HG02588 (cell line): ENCODE results near the gene EFNA3.
"Not testable (repeated sequence)": the region's sequence is repeated elsewhere in the genome, so short reads cannot be mapped to it uniquely, and the experiment has no call there.

ENCODE experiments used
- ATAC-seq: cut with Tn5 transposase; IDR thresholded peaks from one replicate; pipeline ENCODE4 v1.9.1; 2021; ENCODE audit warnings: mild to moderate bottlenecking, moderate library complexity; ENCODE audit not compliant: unreplicated experiment

The EFNA3 gene

GRCh38 chr1:155108296-155108695 is 29.7 kb downstream of the EFNA3 start:
- no peak for ATAC-seq

DNA sequence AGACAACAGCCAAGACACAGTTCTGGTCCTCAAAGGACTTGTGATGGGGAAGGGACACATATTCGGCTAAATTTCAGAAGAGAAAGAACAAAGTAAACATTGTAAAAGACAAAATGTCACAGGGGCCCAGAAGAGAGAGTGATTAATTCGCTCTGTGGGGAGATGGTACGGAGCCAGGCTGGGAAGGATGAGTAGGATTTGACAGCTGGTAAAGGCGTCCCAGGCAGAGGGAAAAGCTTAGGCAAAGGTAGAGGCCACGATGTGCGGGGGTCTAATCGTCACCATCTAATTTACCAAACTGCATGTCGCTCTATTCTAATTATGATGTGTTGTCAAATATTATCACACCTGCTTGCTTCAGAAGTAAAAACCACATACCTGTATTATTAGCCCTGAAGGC is 31.7 kb downstream of the EFNA3 start:
- ATAC-seq: no peak

DNA sequence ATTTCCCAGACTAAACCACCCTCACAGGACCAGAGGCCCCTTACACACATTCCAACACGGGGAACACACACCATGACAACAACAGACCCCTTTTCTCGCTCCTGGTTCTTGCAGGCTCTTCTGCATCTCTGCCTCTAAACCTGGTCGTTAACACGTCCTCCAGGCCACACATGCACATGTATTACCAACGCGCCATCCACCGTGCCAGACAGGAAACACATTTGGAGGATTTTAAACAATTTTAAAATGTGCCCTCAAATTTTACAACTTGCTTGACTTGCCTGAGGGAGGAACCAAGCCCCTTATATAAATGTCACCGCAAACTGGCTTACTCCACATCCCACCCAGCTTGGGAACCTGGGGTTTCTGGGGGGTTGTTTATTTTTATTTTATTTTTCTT is 32.2 kb downstream of the EFNA3 start:
- no peak for ATAC-seq

DNA sequence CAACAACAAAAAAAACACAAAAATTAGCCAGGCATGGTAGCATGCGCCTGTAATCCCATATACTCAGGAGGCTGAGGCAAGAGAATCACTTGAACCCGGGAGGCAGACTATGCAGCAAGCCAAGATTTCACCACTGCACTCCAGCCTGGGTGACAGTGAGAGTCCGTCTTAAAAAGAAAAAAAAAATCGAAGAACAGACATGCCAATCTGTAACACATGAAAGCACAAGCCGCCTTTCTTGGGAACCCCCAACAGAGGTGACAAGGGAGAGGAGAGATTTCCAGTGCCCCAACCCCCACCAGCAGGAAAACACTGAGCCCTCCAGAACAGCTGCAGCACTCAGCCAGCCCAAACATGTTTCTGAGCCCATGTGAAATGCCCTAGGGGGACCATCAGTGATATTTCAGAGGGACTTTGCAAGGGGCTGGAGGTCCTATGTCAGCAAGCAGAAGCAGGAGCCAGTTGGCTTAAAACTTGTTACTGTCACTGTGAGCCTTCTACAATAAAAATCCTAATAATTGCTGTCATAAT is 34.9 kb downstream of the EFNA3 start:
- no peak for ATAC-seq

GRCh38 chr1:155116113-155116764 is 37.6 kb downstream of the EFNA3 start:
- ATAC-seq: no peak

DNA sequence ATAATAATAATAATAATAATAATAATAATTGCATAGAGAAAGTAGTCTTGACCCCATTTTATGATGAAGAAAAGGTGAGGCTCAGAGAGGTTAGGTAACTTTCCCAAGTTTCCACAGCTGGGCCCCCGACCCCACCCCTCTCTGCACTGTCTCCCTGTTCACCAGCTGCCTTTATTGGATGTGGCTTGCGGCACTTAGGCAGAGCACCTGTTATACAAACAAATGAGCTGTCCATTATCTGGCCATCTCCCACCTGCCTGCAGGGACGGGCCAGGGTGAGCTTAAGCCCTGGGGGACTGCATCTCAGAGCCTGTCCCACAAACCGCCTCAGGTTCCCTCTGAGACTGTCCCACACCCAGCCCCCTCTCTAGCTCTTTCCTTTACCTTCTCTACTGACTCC is 39.0 kb downstream of the EFNA3 start:
- no peak for ATAC-seq

DNA sequence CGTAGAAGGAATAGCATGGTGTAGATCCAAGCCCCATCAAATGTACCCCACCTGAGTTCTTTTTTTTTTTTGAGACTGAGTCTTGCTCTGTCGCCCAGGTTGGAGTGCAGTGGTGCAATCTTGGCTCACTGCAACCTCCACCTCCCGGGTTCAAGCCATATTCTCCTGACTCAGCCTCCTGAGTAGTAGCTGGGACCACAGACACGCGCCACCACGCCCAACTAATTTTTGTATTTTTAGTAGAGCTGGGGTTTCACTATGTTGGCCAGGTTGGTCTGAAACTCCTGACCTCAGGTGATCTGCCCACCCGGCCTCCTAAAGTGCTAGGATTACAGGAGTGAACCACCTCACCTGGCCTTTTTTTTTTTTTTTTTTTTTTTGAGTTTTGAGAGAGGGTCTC is 39.5 kb downstream of the EFNA3 start:
- not testable (repeated sequence) for ATAC-seq

GRCh38 chr1:155120253-155120652 is 41.6 kb downstream of the EFNA3 start:
- no peak for ATAC-seq

DNA sequence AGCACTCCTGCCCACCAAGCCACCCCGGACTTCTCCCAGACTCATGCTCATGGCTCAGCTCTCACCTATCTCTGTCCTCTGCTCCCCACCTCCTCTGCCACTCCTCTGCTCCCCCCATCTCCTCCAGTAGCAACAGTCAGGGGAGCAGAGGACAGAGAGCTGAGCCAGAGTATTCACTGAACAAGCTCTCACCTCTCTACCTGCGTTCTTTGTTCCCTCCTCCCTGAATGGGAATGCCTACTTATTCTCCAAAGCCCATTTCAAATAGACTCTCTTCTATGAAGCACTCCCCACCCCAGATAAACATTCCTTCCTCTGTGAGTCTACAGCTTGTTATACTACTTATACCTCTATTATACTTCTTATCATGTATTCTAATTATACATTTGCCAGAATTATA is 42.6 kb downstream of the EFNA3 start:
- ATAC-seq: no peak

DNA sequence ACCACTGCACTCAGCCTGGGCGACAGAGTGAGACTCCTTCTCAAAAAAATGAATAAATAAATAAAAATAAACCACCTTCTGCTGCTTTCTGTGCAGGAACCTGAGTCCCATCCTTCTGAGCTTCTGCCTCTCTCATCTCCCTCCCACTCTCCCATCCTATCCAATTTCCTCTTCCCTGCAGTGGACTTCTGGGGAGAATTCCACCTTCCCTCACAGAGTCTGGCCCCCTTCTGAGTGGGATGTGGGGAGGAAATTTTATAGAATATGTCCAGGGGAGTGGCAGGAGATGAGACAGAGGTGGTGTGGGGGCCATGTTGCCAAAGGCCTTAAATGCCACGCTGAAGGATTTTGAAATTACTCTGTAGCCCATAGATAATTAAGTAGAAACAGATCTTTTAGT is 43.7 kb downstream of the EFNA3 start:
- ATAC-seq: no peak

GRCh38 chr1:155123801-155124200 is 45.2 kb downstream of the EFNA3 start:
- no peak for ATAC-seq

DNA sequence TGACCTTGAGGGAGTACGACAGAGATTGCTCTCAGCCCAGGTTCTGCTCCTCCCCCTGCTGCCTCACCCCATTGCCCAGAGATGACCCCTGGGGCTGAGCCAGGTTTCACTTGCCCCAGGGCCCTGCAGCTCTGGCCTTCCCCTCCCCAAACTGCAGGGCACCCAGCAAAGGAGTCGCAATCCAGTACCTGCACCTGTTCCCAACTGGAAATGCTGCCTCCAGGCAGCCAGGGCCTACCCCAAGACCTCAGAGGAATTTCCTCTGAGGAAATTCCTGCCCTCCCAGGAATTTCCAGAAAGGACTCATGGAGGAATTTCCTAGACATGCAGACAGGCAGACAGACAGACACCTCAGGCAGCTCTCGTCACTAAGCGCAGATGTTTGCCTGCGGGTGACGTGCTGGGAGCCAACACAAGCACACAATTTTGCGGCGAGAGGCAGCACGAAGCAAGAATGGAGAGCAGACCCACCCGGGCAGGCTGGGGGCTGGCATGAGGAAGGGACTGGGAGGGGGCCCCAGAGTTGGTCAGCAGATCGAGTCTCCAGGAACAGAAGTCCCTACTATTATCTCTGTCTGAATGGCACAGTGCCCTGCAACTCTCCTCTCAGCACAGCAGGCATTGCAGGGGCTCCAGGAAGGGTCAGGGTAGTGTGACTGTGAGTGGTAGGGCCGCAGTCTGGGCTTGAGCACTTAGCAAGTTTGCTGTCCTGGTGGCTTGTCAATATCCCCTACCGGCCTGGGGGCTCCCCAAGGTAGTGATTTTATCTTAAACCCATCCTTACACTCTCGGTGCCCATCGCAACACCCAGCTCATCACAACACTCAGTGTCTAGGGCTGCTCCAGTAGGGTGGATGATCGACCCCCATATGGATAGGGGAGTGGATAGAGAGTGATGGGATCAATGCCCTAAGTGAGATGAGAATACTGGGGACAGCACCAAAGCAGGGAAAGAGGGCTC is 46.1 kb downstream of the EFNA3 start:
- no peak for ATAC-seq

DNA sequence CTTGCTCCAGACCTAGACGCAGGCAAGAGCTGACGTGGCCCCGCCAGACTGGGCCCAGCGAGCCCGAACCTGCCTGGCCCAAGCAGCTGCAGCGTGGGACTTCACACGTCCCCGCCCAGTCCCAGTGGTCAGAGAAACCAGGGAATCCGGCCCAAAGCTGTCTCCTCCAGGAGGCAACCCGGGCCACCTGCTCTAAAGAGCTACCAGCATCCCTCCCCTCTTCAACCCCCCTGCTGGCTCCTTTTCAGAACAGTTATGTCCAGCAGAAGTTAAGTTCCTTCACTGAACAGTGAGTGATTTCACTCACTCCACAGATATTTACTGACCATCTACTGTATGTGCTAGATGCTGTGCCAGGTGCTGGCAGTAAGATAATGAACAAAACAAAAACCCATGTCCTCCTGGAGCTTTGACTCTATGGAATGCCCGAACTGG is 46.9 kb downstream of the EFNA3 start:
- no peak for ATAC-seq

- no peak for ATAC-seq
These were observed 47.4 kb downstream of the EFNA3 start for GRCh38 chr1:155125946-155126555.

DNA sequence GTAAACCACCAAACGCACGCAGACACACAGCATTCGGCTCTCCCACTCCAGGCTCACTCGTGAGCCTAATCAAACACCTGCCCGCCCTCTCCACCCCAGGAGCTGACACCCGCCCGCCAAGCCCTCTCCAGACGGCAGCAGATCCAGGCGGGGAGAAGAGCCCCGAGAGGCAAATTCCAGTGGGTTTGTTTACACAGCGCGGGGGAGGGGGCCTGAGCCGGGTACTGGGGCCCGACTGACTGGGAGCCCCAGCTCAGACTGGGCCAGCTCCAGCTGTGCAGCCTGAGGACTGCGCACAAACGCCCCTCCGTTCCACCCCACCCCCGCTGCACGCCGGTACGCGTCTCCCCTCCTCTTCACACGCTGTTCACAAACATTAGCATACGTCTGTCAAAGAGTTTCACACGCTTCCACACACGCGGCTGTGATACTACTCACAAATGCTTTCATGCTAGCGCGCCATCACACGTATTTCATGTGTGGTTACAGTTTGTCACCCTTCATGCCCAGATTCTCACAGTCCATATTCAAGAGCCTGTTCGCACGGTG is 48.0 kb downstream of the EFNA3 start:
- ATAC-seq: no peak

DNA sequence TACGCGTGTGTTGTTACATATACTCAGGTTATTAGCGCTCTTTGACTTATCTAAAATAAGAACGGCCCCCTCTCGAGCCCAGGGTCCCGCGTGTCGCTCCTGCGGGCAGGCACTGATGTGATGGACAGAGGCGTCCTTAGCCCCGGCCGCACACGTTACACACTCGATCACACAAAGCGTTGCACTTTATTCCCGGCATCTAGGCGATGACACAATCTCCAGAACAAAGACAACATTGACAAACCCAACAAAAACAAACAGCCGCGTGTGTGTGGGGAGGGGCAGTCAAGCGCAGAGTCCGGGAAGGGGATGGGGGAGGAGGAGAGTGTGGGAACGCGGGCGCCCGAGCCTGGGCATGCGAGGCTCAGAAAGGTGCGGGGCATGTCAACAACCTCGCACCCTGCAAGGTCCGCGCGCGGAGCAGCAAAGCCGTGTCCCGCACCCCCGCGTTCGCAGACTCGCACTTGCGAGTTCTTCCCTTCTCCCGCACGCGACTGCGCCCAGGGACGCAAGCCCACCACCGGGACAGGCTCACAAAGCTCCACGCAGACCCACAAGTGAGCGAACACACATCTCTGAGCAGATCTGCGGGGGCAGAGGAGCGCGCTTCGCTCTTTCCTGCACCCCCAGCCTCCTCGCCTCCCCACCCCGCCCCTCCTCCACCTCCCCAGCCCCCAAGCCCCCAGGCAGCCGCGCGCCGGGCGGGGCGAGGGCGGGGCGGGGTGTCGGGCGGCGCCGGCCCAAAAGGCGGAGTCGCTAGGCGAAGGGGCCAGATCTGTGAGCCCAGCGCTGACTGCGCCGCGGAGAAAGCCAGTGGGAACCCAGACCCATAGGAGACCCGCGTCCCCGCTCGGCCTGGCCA is 48.7 kb downstream of the EFNA3 start, which contains the start of gene EFNA1:
Gene EFNA1, plus strand, starts transcription at position 772 of the 862 bp plus-strand sequence. CDS start 102 bp downstream, outside the sequence.
- no peak for ATAC-seq

DNA sequence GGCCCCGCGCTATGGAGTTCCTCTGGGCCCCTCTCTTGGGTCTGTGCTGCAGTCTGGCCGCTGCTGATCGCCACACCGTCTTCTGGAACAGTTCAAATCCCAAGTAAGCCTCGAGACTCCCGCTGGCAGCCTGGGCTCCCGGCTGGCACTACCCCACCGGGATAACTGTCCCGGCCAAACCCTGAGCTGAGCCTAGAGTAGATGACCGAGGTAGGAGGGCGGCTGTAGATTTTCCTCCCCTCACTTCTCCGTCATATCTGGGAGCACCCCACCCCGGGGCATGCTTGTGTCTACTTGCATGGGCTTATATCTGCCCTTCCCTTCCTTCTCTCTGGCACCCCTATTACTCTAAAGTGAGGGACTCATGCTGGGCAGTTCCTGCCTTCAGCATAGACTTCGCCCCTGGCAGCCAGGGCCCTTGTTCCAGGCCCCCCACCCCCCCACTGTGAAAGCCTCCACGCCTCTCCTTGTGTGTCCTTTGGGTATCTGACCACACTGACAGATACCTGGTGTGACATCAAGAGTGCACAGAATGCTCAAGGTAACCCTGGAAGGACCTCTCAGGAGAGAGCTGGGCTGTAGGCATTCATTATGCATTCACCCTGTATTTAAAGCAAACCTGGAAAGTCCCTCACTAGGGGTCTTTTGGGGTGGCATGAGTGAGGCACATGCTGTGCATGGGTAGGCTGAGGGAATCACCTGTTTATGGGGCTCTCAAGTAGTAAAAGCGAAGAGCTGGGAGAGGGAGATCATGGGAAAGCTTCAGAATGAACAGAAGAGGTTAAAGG is 49.5 kb downstream of the EFNA3 start:
- ATAC-seq: no peak

GRCh38 chr1:155128755-155129473 is 50.3 kb downstream of the EFNA3 start:
- no peak for ATAC-seq
